HG02970 (cell line): ENCODE results near the gene RASAL3.

Source experiments
- ATAC-seq: cut with Tn5 transposase; IDR thresholded peaks from one replicate; pipeline ENCODE4 v1.9.1; 2021; ENCODE audit warnings: mild to moderate bottlenecking, moderate library complexity, moderate number of reproducible peaks; ENCODE audit not compliant: unreplicated experiment, low FRiP score

Gene RASAL3

GRCh38 chr19:15436012-15436825 lies 28.1 kb downstream of the RASAL3 start:
- no peak for ATAC-seq

GRCh38 chr19:15433519-15434069 lies 30.8 kb downstream of the RASAL3 start:
- ATAC-seq = no peak

- peak; percentile 72 for ATAC-seq
These were observed 31.5 kb downstream of the RASAL3 start for GRCh38 chr19:15432629-15433518.

GRCh38 chr19:15432018-15432494 lies 32.3 kb downstream of the RASAL3 start:
- ATAC-seq = no peak

GRCh38 chr19:15431396-15432017 lies 32.8 kb downstream of the RASAL3 start:
- no peak for ATAC-seq

- no peak for ATAC-seq
These were observed 33.7 kb downstream of the RASAL3 start for GRCh38 chr19:15430526-15431120.

GRCh38 chr19:15429825-15430467 lies 34.4 kb downstream of the RASAL3 start:
- ATAC-seq = no peak

- no peak for ATAC-seq
These were observed 35.2 kb downstream of the RASAL3 start for GRCh38 chr19:15428956-15429824.

- no peak for ATAC-seq
These were observed 36.3 kb downstream of the RASAL3 start for GRCh38 chr19:15427991-15428471.

GRCh38 chr19:15427350-15427700 lies 37.0 kb downstream of the RASAL3 start:
- no peak for ATAC-seq

GRCh38 chr19:15426485-15427349 lies 37.6 kb downstream of the RASAL3 start:
- ATAC-seq = no peak

- no peak for ATAC-seq
These were observed 38.9 kb downstream of the RASAL3 start for GRCh38 chr19:15425321-15425950.

GRCh38 chr19:15424692-15425272 lies 39.6 kb downstream of the RASAL3 start:
- no peak for ATAC-seq

GRCh38 chr19:15424121-15424520 lies 40.2 kb downstream of the RASAL3 start:
- no peak for ATAC-seq

- no peak for ATAC-seq
These were observed 41.2 kb downstream of the RASAL3 start for GRCh38 chr19:15423130-15423529.

GRCh38 chr19:15422296-15423075 lies 41.9 kb downstream of the RASAL3 start:
- ATAC-seq = no peak
